B cell (primary cell): ENCODE data around the gene SLC16A2. TPM values are rescaled to one million over a fixed set of nuclear protein-coding genes. Genes with fewer than 3 reads are reported as not detected.

ENCODE experiments used
- ATAC-seq: fragments of 200-7000 bp; cut with Tn5 transposase; one replicate; pipeline ENCODE4 v1.10.0; 2021; ENCODE audit warnings: low read depth, mild to moderate bottlenecking, moderate number of reproducible peaks, moderate library complexity
- CTCF ChIA-PET: fragments of 350-600 bp; sonication (Branson Sonifier 250); formaldehyde crosslinking; loops from one replicate; lab custom pipeline; 2021; ENCODE audit warnings: antibody characterized with exemption, inconsistent platforms; lab: Charles Lee
- POLR2A ChIA-PET: fragments of 350-600 bp; sonication (Branson Sonifier 250); formaldehyde crosslinking; loops from one replicate; lab custom pipeline; 2021; ENCODE audit warnings: antibody characterized with exemption; lab: Charles Lee
- DNase-seq: peaks from one replicate; pipeline ENCODE4 v3.0.0; 2013
- H2AFZ ChIP-seq: 2 replicates; pipeline ENCODE4 v1.6.1; 2012; ENCODE audit warnings: mild to moderate bottlenecking, low read depth, low read length; ENCODE audit not compliant: insufficient read depth, poor library complexity, severe bottlenecking
- H3K27ac ChIP-seq, 2 donors: 1 replicate in 1 of 2; 2 replicates in 1 of 2; pipeline ENCODE4 v1.5.1; 2012 to 2013; ENCODE audit warnings: low read length in 2 of 2, mild to moderate bottlenecking in 2 of 2, moderate library complexity in 1 of 2
- H3K27me3 ChIP-seq, 4 experiments: fragments of 200-600 bp in 1 of 4; sonication (generic) in 1 of 4; replicated peaks in 1 of 4; 1 replicate in 2 of 4; 2 replicates in 2 of 4; pipeline versions ENCODE4 v1.6.1 to v1.7.0; 2013 to 2016; ENCODE audit warnings: low read length in 3 of 4, mild to moderate bottlenecking in 2 of 4, mixed read lengths in 1 of 4, moderate library complexity in 1 of 4; ENCODE audit not compliant: insufficient read depth in 4 of 4, control insufficient read depth in 3 of 4; ENCODE audit errors: control extremely low read depth in 1 of 4
- H3K36me3 ChIP-seq, 2 experiments: replicated peaks in 1 of 2; 1 replicate in 1 of 2; 2 replicates in 1 of 2; pipeline versions ENCODE4 v1.6.1 to v1.7.1; 2013; ENCODE audit warnings: low read length in 1 of 2; ENCODE audit not compliant: insufficient read depth in 2 of 2, control insufficient read depth in 1 of 2; ENCODE audit errors: control extremely low read depth in 1 of 2, extremely low read depth in 1 of 2
- H3K4me1 ChIP-seq, 2 donors: fragments of 200-600 bp in 1 of 2; sonication (generic) in 1 of 2; 1 replicate in 1 of 2; 2 replicates in 1 of 2; pipeline versions ENCODE4 v1.5.1 to v1.6.1; 2013 to 2017; ENCODE audit warnings: low read length in 2 of 2; ENCODE audit not compliant: control insufficient read depth in 2 of 2, insufficient read depth in 2 of 2
- H3K4me2 ChIP-seq: replicated peaks from 2 replicates; pipeline ENCODE3; 2012; ENCODE audit warnings: mild to moderate bottlenecking, low read depth, low read length; ENCODE audit not compliant: poor library complexity, severe bottlenecking
- H3K4me3 ChIP-seq, 5 experiments: fragments of 200-600 bp in 1 of 5; sonication (generic) in 1 of 5; 1 replicate in 3 of 5; 2 replicates in 2 of 5; pipeline versions ENCODE4 v1.5.1 to v1.7.0; 2011 to 2016; ENCODE audit warnings: low read length in 4 of 5, mild to moderate bottlenecking in 4 of 5, low read depth in 2 of 5, control low read depth in 1 of 5, moderate library complexity in 1 of 5; ENCODE audit not compliant: insufficient read depth in 1 of 5; ENCODE audit errors: control extremely low read depth in 1 of 5, extremely low read depth in 1 of 5
- H3K79me2 ChIP-seq: fragments of 200-600 bp; sonication (generic); one replicate; pipeline ENCODE4 v1.6.0; 2016; ENCODE audit warnings: low read length; ENCODE audit not compliant: control insufficient read depth, insufficient read depth
- H3K9ac ChIP-seq: fragments of 200-600 bp; sonication (generic); 2 replicates; pipeline ENCODE4 v1.6.1; 2017; ENCODE audit warnings: mild to moderate bottlenecking, low read length, moderate library complexity
- H3K9me3 ChIP-seq, 3 donors: one replicate each; pipeline versions ENCODE4 v1.6.1 to v1.7.1; 2013; ENCODE audit warnings: low read length in 2 of 3; ENCODE audit not compliant: control insufficient read depth in 2 of 3, insufficient read depth in 1 of 3; ENCODE audit errors: control extremely low read depth in 1 of 3
- H4K20me1 ChIP-seq: 2 replicates; pipeline ENCODE4 v1.6.0; 2012; ENCODE audit warnings: mild to moderate bottlenecking, low read length; ENCODE audit not compliant: insufficient read depth, control insufficient read depth, poor library complexity, severe bottlenecking
- H3K27ac Mint-ChIP-seq: one replicate; pipeline ENCODE4 v1.8.0; 2021; ENCODE audit warnings: mixed read lengths
- H3K27me3 Mint-ChIP-seq: one replicate; pipeline ENCODE4 v1.8.0; 2021; ENCODE audit warnings: mixed read lengths
- H3K4me1 Mint-ChIP-seq: one replicate; pipeline ENCODE4 v1.8.0; 2021; ENCODE audit warnings: mixed read lengths
- H3K4me3 Mint-ChIP-seq: one replicate; pipeline ENCODE4 v1.8.0; 2021; ENCODE audit warnings: mixed read lengths
- H3K9me3 Mint-ChIP-seq: one replicate; pipeline ENCODE4 v1.8.0; 2022; ENCODE audit warnings: mixed read lengths; ENCODE audit not compliant: insufficient read depth
- EZH2 ChIP-seq: IDR thresholded peaks from 2 replicates; pipeline ENCODE4 v1.6.1; 2012; ENCODE audit warnings: borderline replicate concordance, low read depth, mild to moderate bottlenecking, moderate library complexity, low read length; ENCODE audit not compliant: insufficient read depth, poor library complexity, severe bottlenecking
- WGBS: methylation state at CpG from one replicate; pipeline ENCODE4 v1.1.5; 2013; ENCODE audit warnings: missing lambda C conversion rate; ENCODE audit not compliant: insufficient coverage; 5-methylcytosine and 5-hydroxymethylcytosine counted together
- intact Hi-C: fragments of 100-400 bp; cut with micrococcal nuclease; formaldehyde crosslinking; loops from one replicate; pipeline ENCODE4 v1.10.0; 2022
- polyA plus RNA-seq: library from polyadenylated mRNA; depleted of rRNA; stranded (reverse); fragments of >200 nt; gene quantifications from 2 replicates; pipeline ENCODE4 v1.2.3, GENCODE V29; 2012
- total RNA-seq, 2 donors: library from RNA; stranded (reverse); fragments of 120-200 nt in 1 of 2; gene quantifications; 1 replicate in 1 of 2; 2 replicates in 1 of 2; pipeline versions ENCODE4 v1.2.3 to v1.2.4, GENCODE V29; 2013 to 2022
- TF ChIP-seq, protein P1 (sequence below): fragments of 200-600 bp; IDR thresholded peaks from one replicate; pipeline ENCODE4 v1.8.0; 2022; ENCODE audit warnings: antibody characterized with exemption, mild to moderate bottlenecking

The SLC16A2 gene
- total and polyA plus RNA-seq, 2 donors (not counting 1 experiment from before 2014, with no cell fraction given) = not detected

DNA sequence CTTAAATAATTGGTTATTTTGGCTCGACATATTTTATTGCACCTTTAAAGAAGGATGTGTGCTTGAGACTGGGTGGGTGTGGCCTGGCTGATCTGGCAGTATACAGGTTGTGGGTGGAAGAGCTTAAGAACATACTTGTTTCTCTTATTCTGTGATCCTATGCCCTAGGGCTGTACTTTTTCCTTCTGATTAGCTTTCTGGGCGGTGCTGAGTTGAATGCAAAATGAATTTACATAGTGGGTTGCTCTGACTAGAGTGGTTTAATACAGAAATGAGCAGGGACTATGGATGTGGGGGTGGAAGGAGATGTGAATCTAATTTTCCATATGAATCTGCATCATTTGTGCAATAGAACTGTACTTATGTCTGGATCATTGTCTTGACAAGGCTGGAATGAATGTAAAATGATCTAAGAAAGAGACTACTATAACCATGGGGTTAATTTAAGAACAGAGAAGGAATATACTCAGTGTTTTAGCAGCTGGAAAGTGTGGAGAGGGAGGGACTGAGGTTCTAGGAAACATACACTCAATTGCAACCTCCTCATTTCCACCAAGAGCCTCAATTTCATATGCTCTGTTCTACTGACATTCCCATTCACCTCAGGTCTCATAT, 119.4 kb downstream of the SLC16A2 start:
- H3K9me3 ChIP-seq = no peaks in the 10 kb centered on the region
- DNase-seq = no peak
- no peak for ATAC-seq
- peaks cover 3% of the 10 kb centered on the region for H3K27me3 Mint-ChIP-seq
- intact Hi-C loops = no loop called here
- no peaks in the 10 kb centered on the region for H3K9me3 Mint-ChIP-seq
- H3K27me3 ChIP-seq = peaks cover 0 to 2% (median 0%) of the 10 kb centered on the region in 4 experiments
- CTCF ChIA-PET = no interaction called here
- POLR2A ChIA-PET = no interaction called here
- H4K20me1 ChIP-seq = no peaks in the 10 kb centered on the region
- H2AFZ ChIP-seq = no peak overlapping the region
- H3K27ac Mint-ChIP-seq = no peak overlapping the region
- peaks cover 2% of the 10 kb centered on the region for H3K4me1 Mint-ChIP-seq
- H3K27ac ChIP-seq = no peak overlapping the region
- no peak overlapping the region for H3K9ac ChIP-seq
- H3K79me2 ChIP-seq = no peaks in the 10 kb centered on the region
- TF ChIP-seq, protein P1, sequence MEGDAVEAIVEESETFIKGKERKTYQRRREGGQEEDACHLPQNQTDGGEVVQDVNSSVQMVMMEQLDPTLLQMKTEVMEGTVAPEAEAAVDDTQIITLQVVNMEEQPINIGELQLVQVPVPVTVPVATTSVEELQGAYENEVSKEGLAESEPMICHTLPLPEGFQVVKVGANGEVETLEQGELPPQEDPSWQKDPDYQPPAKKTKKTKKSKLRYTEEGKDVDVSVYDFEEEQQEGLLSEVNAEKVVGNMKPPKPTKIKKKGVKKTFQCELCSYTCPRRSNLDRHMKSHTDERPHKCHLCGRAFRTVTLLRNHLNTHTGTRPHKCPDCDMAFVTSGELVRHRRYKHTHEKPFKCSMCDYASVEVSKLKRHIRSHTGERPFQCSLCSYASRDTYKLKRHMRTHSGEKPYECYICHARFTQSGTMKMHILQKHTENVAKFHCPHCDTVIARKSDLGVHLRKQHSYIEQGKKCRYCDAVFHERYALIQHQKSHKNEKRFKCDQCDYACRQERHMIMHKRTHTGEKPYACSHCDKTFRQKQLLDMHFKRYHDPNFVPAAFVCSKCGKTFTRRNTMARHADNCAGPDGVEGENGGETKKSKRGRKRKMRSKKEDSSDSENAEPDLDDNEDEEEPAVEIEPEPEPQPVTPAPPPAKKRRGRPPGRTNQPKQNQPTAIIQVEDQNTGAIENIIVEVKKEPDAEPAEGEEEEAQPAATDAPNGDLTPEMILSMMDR = no peak
- TF ChIP-seq EZH2 = no peak
- H3K4me3 Mint-ChIP-seq = no peak overlapping the region
- H3K4me2 ChIP-seq = no peak overlapping the region
- no peak overlapping the region for H3K4me3 ChIP-seq
- H3K36me3 ChIP-seq = no peaks in the 10 kb centered on the region
- WGBS = no CpG with 5 or more reads among the region's 2 CpGs
- H3K4me1 ChIP-seq = peaks cover 0 to 5% of the 10 kb centered on the region in 2 donors

DNA sequence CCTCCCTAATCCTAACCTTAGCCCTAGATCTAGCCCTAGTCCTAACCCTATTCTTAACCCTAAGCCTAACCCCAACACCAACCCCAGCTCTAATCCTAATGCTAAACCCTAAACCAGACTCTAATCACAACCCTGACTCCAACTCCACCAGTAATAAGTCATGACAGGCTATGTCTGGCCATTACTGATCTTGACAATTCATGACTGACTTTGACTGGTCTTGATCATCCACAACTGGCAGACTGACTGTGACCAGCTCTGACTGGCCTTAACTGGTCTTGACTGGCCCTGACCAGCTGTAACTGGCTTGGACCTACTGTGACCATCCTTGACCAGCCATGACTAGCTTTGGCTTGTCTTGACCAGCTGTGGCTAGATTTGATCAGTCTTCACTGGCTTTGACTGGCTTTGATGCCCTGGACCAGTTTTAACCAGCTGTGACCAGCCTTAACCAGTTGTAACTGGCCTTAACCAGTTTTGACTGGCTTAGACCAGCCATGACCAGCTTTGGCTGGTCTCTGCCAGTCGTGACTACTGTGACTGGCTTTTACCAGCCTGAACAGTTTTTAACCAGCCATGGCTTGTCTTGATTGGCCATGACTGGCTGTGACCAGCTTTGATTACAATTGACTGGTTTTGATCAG, 124.7 kb downstream of the SLC16A2 start:
- Histone ChIP-seq H3K4me3 (no peak overlapping the region), H2AFZ (no peak overlapping the region), H3K9me3 (no peaks in the 10 kb centered on the region), H3K79me2 (no peaks in the 10 kb centered on the region), H3K4me2 (no peak overlapping the region), H3K27ac (no peak overlapping the region), H3K4me1 (peaks cover 0 to 4% of the 10 kb centered on the region in 2 donors), H3K27me3 (peaks cover 0 to 2% (median 0%) of the 10 kb centered on the region in 4 experiments), H3K36me3 (no peaks in the 10 kb centered on the region), H4K20me1 (no peaks in the 10 kb centered on the region), H3K9ac (no peak overlapping the region)
- CTCF ChIA-PET = interaction anchor here (1.2 to 1.7 kb wide), 3 partner anchors 8 to 53 kb away, joined by 3 to 6 read pairs (median 4); no protein-coding TSS in a partner anchor
- intact Hi-C loops = no loop called here
- 82% methylated on average over 1 of the region's 1 CpG for WGBS
- H3K27me3 Mint-ChIP-seq = peaks cover 3% of the 10 kb centered on the region
- no peaks in the 10 kb centered on the region for H3K9me3 Mint-ChIP-seq
- no peak overlapping the region for H3K27ac Mint-ChIP-seq
- peaks cover 2% of the 10 kb centered on the region for H3K4me1 Mint-ChIP-seq
- H3K4me3 Mint-ChIP-seq = no peak overlapping the region
- DNase-seq (no peak), ATAC-seq (no peak)
- POLR2A ChIA-PET = no interaction called here
- TF ChIP-seq, protein P1 = no peak
- no peak for TF ChIP-seq EZH2
